Urothelium cell line (cell line): Measurements from ENCODE around the gene ARL15.
"Not testable (repeated sequence)": the region's sequence is repeated elsewhere in the genome, so short reads cannot be mapped to it uniquely, and the experiment has no call there.

Experiments used
- DNase-seq: peaks from one replicate; pipeline ENCODE4 v3.0.0; 2011; ENCODE audit warnings: low spot score, mixed read lengths
- FAIRE-seq: peaks from 2 replicates; lab custom pipeline; 2011; peaks lifted over from hg19 to GRCh38; lab: Jason Lieb, UNC

ARL15 gene

GRCh38 chr5:54060919-54061318 lies 249.5 kb downstream of the ARL15 start:
- DNase-seq, FAIRE-seq: not testable (repeated sequence)

- FAIRE-seq (no peak), DNase-seq (no peak)
Measured at GRCh38 chr5:54049963-54050362, 260.4 kb downstream of the ARL15 start.

- no peak for DNase-seq
- no peak for FAIRE-seq
Measured at GRCh38 chr5:54049144-54049543, 261.2 kb downstream of the ARL15 start.

GRCh38 chr5:54045077-54045792 lies 265.1 kb downstream of the ARL15 start:
- FAIRE-seq (no peak), DNase-seq (no peak)

- FAIRE-seq, DNase-seq: not testable (repeated sequence)
Measured at GRCh38 chr5:54044276-54044675, 266.1 kb downstream of the ARL15 start.

GRCh38 chr5:54040804-54041203 lies 269.6 kb downstream of the ARL15 start:
- FAIRE-seq (no peak), DNase-seq (no peak)

GRCh38 chr5:54040018-54040417 lies 270.4 kb downstream of the ARL15 start:
- no peak for FAIRE-seq
- no peak for DNase-seq

- DNase-seq (no peak), FAIRE-seq (no peak)
Measured at GRCh38 chr5:54037205-54037604, 273.2 kb downstream of the ARL15 start.

GRCh38 chr5:54030981-54031380 lies 279.4 kb downstream of the ARL15 start:
- DNase-seq, result no peak
- FAIRE-seq, result no peak

GRCh38 chr5:54024466-54024865 lies 285.9 kb downstream of the ARL15 start:
- FAIRE-seq (no peak), DNase-seq (no peak)

- FAIRE-seq, result no peak
- DNase-seq, result no peak
Measured at GRCh38 chr5:54022223-54022622, 288.1 kb downstream of the ARL15 start.

GRCh38 chr5:54021431-54022164 lies 288.8 kb downstream of the ARL15 start:
- FAIRE-seq, result no peak

GRCh38 chr5:54018438-54018837 lies 291.9 kb downstream of the ARL15 start:
- FAIRE-seq, result no peak

More at GRCh38 chr5:54021431-54022164, 288.8 kb downstream of the ARL15 start:
- no peak for DNase-seq

GRCh38 chr5:54017580-54017979 lies 292.8 kb downstream of the ARL15 start:
- FAIRE-seq, result no peak
- DNase-seq, result no peak

More at GRCh38 chr5:54018438-54018837, 291.9 kb downstream of the ARL15 start:
- no peak for DNase-seq

- peak; percentile 38 for DNase-seq
- peak; percentile 13 for FAIRE-seq
Measured at GRCh38 chr5:54013556-54014194, 296.7 kb downstream of the ARL15 start.

- FAIRE-seq (no peak), DNase-seq (no peak)
Measured at GRCh38 chr5:54009828-54010227, 300.5 kb downstream of the ARL15 start.

GRCh38 chr5:54009357-54009756 lies 301.0 kb downstream of the ARL15 start:
- no peak for DNase-seq
- FAIRE-seq, result no peak

GRCh38 chr5:54007827-54008777 lies 302.3 kb downstream of the ARL15 start:
- FAIRE-seq, result no peak

GRCh38 chr5:54004697-54005096 lies 305.7 kb downstream of the ARL15 start:
- FAIRE-seq (no peak), DNase-seq (no peak)

More at GRCh38 chr5:54007827-54008777, 302.3 kb downstream of the ARL15 start:
- DNase-seq, result no peak

- DNase-seq, result no peak
- FAIRE-seq, result no peak
Measured at GRCh38 chr5:54002779-54003178, 307.6 kb downstream of the ARL15 start.
